ENCODE data around the gene ENPP7.

The ENPP7 gene

DNA sequence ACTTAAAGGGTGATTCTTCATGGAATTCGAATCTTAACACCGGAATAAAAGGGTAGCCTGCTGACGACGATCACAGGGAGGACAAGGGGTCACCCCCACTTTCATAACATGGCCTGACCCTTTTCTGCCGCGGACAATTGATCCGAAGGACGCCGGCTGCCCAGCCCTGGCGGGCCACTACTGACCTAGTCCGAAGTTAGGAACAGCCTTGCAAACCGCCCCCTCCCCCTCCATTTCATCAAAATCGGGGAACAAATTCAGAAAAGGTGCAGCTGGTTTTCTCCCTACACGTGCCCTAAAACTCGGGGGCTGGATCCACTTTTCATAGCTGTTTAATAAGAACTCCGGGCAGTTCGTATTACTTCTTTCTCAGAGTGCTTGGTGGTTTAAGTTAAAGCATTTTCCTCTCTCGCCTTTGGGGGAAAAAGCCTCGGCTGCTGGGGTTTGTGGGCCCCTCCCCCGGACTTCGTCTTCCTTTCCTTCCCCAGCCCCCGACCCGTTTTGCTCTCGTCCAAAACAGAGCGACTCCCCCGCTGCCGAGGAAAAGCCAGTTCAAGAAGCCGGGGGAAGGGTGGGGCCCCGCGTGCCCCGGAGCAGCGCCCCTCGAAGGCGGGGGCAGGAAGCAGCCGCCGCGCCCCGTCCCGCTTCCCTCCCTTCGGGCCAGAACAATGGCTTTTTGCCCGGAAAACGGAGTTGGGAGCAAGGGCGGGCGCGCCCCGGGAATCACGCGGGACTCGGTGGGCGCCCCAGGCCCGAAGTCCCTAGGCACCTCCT lies 46.6 kb downstream of the ENPP7 start:
- H3K27ac ChIP-seq (ENCODE audit: low read depth, low read length): no peak overlapping the region
- peak overlapping the region; percentile 66 for H3K4me2 ChIP-seq (ENCODE audit: low read depth, low read length, poor library complexity, severe bottlenecking)
- peaks cover 6% of the 10 kb centered on the region for H3F3A ChIP-seq (ENCODE audit: insufficient read depth)
- H2AFZ ChIP-seq (ENCODE audit: low read depth, low read length, severe bottlenecking): peak overlapping the region; percentile 98
- TF ChIP-seq, protein P1, sequence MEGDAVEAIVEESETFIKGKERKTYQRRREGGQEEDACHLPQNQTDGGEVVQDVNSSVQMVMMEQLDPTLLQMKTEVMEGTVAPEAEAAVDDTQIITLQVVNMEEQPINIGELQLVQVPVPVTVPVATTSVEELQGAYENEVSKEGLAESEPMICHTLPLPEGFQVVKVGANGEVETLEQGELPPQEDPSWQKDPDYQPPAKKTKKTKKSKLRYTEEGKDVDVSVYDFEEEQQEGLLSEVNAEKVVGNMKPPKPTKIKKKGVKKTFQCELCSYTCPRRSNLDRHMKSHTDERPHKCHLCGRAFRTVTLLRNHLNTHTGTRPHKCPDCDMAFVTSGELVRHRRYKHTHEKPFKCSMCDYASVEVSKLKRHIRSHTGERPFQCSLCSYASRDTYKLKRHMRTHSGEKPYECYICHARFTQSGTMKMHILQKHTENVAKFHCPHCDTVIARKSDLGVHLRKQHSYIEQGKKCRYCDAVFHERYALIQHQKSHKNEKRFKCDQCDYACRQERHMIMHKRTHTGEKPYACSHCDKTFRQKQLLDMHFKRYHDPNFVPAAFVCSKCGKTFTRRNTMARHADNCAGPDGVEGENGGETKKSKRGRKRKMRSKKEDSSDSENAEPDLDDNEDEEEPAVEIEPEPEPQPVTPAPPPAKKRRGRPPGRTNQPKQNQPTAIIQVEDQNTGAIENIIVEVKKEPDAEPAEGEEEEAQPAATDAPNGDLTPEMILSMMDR (IDR thresholded peaks at IDR 0.05; ENCODE audit: insufficient read depth, low read length, poor library complexity, severe bottlenecking): peak; percentile 26
- no peak for TF ChIP-seq EZH2phosphoT487 (conservative IDR thresholded peaks at IDR 0.05; ENCODE audit: low read length)
- no peaks in the 10 kb centered on the region for H3K9me3 ChIP-seq (ENCODE audit: insufficient read depth, low read length)
- peak overlapping the region; percentile 58 for H3K9ac ChIP-seq (ENCODE audit: low read length)
- H3K9me2 ChIP-seq (replicated peaks; ENCODE audit: insufficient read depth, low read length): no peaks in the 10 kb centered on the region
- no peaks in the 10 kb centered on the region for H3K27me3 ChIP-seq (ENCODE audit: low read length)
- H3K36me3 ChIP-seq (ENCODE audit: low read length): no peaks in the 10 kb centered on the region
- H3K79me2 ChIP-seq (ENCODE audit: insufficient read depth, low read length): peaks cover 9% of the 10 kb centered on the region; the same call in 1 of the 2 replicates
- no peaks in the 10 kb centered on the region for H4K20me1 ChIP-seq (ENCODE audit: low read depth, low read length)
- H3K4me3 ChIP-seq (ENCODE audit: insufficient read depth, low read length, poor library complexity, severe bottlenecking): peak overlapping the region; percentile 68

DNA sequence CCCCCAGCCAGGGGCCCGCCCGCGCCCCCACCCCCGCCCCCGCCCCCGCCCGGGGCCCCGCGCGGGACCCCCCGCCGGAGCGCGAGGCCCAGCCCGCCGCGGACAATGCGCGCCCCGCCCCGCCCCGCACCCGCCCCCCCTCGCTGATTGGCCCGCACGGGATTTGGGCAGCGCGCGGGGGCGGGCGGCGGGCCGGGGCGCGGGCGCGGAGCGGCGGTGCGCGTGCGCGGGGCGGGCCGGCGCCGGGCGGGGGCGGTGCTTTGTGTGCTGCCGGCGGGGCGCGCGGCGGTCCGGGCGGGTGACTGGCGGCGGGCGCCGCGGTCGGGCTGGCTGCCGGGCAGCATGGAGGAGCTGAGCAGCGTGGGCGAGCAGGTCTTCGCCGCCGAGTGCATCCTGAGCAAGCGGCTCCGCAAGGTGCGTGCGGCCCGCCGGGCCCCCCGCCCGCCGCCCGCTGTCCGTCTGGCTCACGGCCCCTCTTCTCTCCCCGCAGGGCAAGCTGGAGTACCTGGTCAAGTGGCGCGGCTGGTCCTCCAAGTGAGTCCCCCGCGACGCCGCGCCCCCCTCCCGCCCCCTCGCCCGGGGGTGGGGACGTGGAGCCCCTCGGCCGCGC lies 47.3 kb downstream of the ENPP7 start, which contains the start of gene CBX2:
CBX2 (plus strand) TSS at position 255 of the 610 bp plus-strand sequence; CDS start at position 343, 88 bp downstream.
- Histone ChIP-seq H3K9me3 (ENCODE audit: insufficient read depth, low read length) (no peaks in the 10 kb centered on the region), H3K79me2 (ENCODE audit: insufficient read depth, low read length) (peaks cover 9% of the 10 kb centered on the region; the same call in 1 of the 2 replicates), H3F3A (ENCODE audit: insufficient read depth) (peaks cover 6% of the 10 kb centered on the region), H3K27ac (ENCODE audit: low read depth, low read length) (peak within 1 kb of the TSS; percentile 53), H3K4me2 (ENCODE audit: low read depth, low read length, poor library complexity, severe bottlenecking) (peak within 1 kb of the TSS; percentile 66), H2AFZ (ENCODE audit: low read depth, low read length, severe bottlenecking) (peak within 1 kb of the TSS; percentile 98), H3K27me3 (ENCODE audit: low read length) (no peaks in the 10 kb centered on the region), H4K20me1 (ENCODE audit: low read depth, low read length) (no peaks in the 10 kb centered on the region), H3K36me3 (ENCODE audit: low read length) (no peaks in the 10 kb centered on the region), H3K4me3 (ENCODE audit: insufficient read depth, low read length, poor library complexity, severe bottlenecking) (peak within 1 kb of the TSS; percentile 75), H3K9me2 (replicated peaks; ENCODE audit: insufficient read depth, low read length) (no peaks in the 10 kb centered on the region), H3K9ac (ENCODE audit: low read length) (peak within 1 kb of the TSS; percentile 88)
- TF ChIP-seq, protein P1 (IDR thresholded peaks at IDR 0.05; ENCODE audit: insufficient read depth, low read length, poor library complexity, severe bottlenecking): no peak
- TF ChIP-seq EZH2phosphoT487 (conservative IDR thresholded peaks at IDR 0.05; ENCODE audit: low read length): no peak

DNA sequence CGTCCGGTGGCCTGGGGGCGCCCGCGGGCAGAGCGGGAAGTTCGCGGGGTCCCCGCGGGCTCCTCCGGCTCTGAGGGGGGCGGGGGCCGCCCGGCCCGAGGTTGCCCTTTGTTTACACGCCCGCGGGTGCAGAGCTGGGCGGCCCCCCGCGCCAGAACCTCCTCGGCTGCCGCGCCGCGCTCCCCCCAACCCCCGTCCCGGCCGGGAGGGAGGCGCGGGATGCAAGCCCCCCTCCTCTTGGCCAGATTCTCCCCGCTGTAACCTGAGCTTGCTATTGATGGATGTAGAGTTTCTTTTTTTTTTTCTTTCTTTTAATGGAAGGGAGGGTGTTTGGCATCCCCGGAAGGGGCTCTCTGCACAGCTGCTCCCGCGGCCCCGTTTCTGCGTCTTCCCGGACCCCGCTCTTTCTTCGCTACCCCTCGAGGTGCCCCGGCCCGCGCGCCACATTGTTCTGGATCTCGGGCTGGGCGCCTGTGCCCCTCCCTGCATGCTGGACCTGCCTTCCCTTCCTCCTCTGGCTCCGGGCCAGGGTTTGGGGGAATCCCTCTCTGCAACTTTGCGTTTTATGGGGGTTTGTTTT lies 47.9 kb downstream of the ENPP7 start:
- Histone ChIP-seq H3K9me2 (replicated peaks; ENCODE audit: insufficient read depth, low read length) (no peaks in the 10 kb centered on the region), H4K20me1 (ENCODE audit: low read depth, low read length) (no peaks in the 10 kb centered on the region), H3K79me2 (ENCODE audit: insufficient read depth, low read length) (peaks cover 9% of the 10 kb centered on the region; the same call in 1 of the 2 replicates), H3K27me3 (ENCODE audit: low read length) (no peaks in the 10 kb centered on the region), H3K4me2 (ENCODE audit: low read depth, low read length, poor library complexity, severe bottlenecking) (peak overlapping the region; percentile 59), H3K9ac (ENCODE audit: low read length) (peak overlapping the region; percentile 88), H3K9me3 (ENCODE audit: insufficient read depth, low read length) (no peaks in the 10 kb centered on the region), H2AFZ (ENCODE audit: low read depth, low read length, severe bottlenecking) (peak overlapping the region; percentile 86), H3F3A (ENCODE audit: insufficient read depth) (peaks cover 6% of the 10 kb centered on the region), H3K36me3 (ENCODE audit: low read length) (no peaks in the 10 kb centered on the region), H3K27ac (ENCODE audit: low read depth, low read length) (peak overlapping the region; percentile 53), H3K4me3 (ENCODE audit: insufficient read depth, low read length, poor library complexity, severe bottlenecking) (peak overlapping the region; percentile 75)
- no peak for TF ChIP-seq EZH2phosphoT487 (conservative IDR thresholded peaks at IDR 0.05; ENCODE audit: low read length)
- TF ChIP-seq, protein P1 (IDR thresholded peaks at IDR 0.05; ENCODE audit: insufficient read depth, low read length, poor library complexity, severe bottlenecking): no peak
